ENCODE data around the gene PDE4D. TPM values are rescaled to one million over a fixed set of nuclear protein-coding genes. Genes with fewer than 3 reads are reported as not detected.

The PDE4D gene
- total RNA-seq, 1 experiment from 2014 or later = 3.3 TPM

DNA sequence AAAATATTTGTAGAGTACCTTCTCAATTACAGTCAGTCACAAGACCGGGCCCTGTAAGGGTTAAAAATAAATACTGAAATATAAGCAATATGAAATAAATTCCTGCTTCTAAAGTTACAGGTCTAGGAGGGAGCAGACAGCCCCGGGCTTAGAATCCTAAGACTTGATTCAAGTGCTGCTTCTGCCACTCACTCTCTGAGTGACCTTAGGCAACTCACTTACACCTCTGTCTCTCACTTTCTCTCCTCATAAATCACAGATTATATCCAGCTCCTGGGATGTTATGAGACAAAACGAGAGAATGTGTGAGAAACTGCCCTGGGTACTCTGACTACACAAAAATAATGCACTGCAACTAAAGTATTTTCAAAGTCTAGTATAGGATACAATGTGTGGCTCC, 101.9 kb downstream of the PDE4D start:
- ChIA-PET POLR2A (no interaction called here), CTCF (interaction anchor here (2.6 kb wide), 1 partner anchor 9 kb away, joined by 17 read pairs; no protein-coding TSS in a partner anchor)
- ATAC-seq = no peak
- Mint-ChIP-seq H3K36me3 (no peaks in the 10 kb centered on the region), H3K4me3 (no peak overlapping the region), H3K27ac (peak overlapping the region; percentile 58; the same call in 1 of the 2 replicates), H3K4me1 (peaks cover 20% of the 10 kb centered on the region), H3K9me3 (no peaks in the 10 kb centered on the region), H3K27me3 (ENCODE audit: low read depth) (no peaks in the 10 kb centered on the region)
- TF ChIP-seq, protein P1, sequence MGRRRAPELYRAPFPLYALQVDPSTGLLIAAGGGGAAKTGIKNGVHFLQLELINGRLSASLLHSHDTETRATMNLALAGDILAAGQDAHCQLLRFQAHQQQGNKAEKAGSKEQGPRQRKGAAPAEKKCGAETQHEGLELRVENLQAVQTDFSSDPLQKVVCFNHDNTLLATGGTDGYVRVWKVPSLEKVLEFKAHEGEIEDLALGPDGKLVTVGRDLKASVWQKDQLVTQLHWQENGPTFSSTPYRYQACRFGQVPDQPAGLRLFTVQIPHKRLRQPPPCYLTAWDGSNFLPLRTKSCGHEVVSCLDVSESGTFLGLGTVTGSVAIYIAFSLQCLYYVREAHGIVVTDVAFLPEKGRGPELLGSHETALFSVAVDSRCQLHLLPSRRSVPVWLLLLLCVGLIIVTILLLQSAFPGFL (CRISPR knock-in tag; IDR thresholded peaks at IDR 0.05; ENCODE audit: borderline replicate concordance) = no peak
- TF ChIP-seq TEAD4 (CRISPR knock-in tag; IDR thresholded peaks at IDR 0.05) (no peak), SOX15 (CRISPR knock-in tag; IDR thresholded peaks at IDR 0.05) (no peak), ZNF263 (CRISPR knock-in tag; IDR thresholded peaks at IDR 0.05; ENCODE audit: low read depth) (no peak), GABPB1 (CRISPR knock-in tag; IDR thresholded peaks at IDR 0.05) (no peak), CREB1 (CRISPR knock-in tag; IDR thresholded peaks at IDR 0.05) (no peak), MAX (CRISPR knock-in tag; IDR thresholded peaks at IDR 0.05) (no peak), NFYB (CRISPR knock-in tag; conservative IDR thresholded peaks at IDR 0.05; ENCODE audit: low read depth) (no peak), OVOL2 (CRISPR knock-in tag; IDR thresholded peaks at IDR 0.05; ENCODE audit: borderline replicate concordance) (no peak)
- TF ChIP-seq, protein P2, sequence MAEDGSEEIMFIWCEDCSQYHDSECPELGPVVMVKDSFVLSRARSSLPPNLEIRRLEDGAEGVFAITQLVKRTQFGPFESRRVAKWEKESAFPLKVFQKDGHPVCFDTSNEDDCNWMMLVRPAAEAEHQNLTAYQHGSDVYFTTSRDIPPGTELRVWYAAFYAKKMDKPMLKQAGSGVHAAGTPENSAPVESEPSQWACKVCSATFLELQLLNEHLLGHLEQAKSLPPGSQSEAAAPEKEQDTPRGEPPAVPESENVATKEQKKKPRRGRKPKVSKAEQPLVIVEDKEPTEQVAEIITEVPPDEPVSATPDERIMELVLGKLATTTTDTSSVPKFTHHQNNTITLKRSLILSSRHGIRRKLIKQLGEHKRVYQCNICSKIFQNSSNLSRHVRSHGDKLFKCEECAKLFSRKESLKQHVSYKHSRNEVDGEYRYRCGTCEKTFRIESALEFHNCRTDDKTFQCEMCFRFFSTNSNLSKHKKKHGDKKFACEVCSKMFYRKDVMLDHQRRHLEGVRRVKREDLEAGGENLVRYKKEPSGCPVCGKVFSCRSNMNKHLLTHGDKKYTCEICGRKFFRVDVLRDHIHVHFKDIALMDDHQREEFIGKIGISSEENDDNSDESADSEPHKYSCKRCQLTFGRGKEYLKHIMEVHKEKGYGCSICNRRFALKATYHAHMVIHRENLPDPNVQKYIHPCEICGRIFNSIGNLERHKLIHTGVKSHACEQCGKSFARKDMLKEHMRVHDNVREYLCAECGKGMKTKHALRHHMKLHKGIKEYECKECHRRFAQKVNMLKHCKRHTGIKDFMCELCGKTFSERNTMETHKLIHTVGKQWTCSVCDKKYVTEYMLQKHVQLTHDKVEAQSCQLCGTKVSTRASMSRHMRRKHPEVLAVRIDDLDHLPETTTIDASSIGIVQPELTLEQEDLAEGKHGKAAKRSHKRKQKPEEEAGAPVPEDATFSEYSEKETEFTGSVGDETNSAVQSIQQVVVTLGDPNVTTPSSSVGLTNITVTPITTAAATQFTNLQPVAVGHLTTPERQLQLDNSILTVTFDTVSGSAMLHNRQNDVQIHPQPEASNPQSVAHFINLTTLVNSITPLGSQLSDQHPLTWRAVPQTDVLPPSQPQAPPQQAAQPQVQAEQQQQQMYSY (CRISPR knock-in tag; IDR thresholded peaks at IDR 0.05) = no peak
- no peak for DNase-seq (ENCODE audit: low spot score)

DNA sequence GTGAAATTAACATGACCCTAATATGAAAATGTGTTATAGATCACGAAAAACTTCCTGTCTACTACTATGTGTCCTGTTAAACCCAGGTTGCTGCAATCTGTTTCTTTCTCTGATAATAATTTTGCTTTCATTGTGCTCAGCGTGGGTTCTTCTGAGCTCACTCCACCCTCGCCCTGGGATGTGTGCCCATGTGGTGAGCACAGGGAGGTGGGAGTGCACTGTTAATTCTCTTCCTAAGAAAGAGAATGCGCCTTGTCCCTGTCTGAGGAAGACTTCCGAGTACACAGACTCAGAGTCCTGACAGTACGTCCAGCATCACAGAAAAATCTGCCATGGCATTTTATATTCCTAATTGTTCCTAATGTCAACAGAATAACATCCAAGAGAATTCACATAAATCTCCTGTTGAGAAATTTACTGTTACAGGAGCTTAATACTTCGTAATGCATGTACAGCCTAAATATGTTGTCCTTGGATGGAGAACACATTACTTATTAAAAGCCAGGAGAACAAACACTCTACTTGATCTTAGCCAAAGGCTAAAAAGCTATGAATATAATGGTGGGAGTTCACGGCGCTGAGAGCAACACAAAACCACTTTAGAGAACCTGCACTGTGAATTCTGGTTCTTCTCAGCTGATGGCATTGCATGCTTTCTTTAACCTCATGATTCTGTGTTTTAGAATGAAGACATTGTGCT, 102.6 kb downstream of the PDE4D start:
- Mint-ChIP-seq H3K36me3 (no peaks in the 10 kb centered on the region), H3K4me1 (peaks cover 20% of the 10 kb centered on the region), H3K9me3 (no peaks in the 10 kb centered on the region), H3K27ac (0 out of 2 replicates have a peak overlapping the region, but pooled peaks have one; percentile 9), H3K4me3 (no peak overlapping the region), H3K27me3 (ENCODE audit: low read depth) (no peaks in the 10 kb centered on the region)
- TF ChIP-seq TEAD1 (CRISPR knock-in tag; IDR thresholded peaks at IDR 0.05) (no peak), EMX1 (CRISPR knock-in tag; IDR thresholded peaks at IDR 0.05) (no peak), GRHL2 (CRISPR knock-in tag; IDR thresholded peaks at IDR 0.05; ENCODE audit: insufficient replicate concordance, severe bottlenecking) (no peak), HMGXB4 (CRISPR knock-in tag; IDR thresholded peaks at IDR 0.05) (no peak)
- ChIA-PET POLR2A (interaction anchor here (1.0 kb wide), 1 partner anchor 9 kb away, joined by 3 read pairs; no protein-coding TSS in a partner anchor), CTCF (interaction anchor here (1.3 to 2.6 kb wide), 2 partner anchors 10 to 423 kb away, joined by 3 to 17 read pairs; no protein-coding TSS in a partner anchor)
- ATAC-seq = peak; percentile 72
- no peak for DNase-seq (ENCODE audit: low spot score)

GRCh38 chr5:59790376-59790775, 103.2 kb downstream of the PDE4D start:
- Mint-ChIP-seq H3K4me1 (peaks cover 16% of the 10 kb centered on the region), H3K36me3 (no peaks in the 10 kb centered on the region), H3K9me3 (no peaks in the 10 kb centered on the region), H3K4me3 (no peak overlapping the region), H3K27me3 (ENCODE audit: low read depth) (no peaks in the 10 kb centered on the region), H3K27ac (0 out of 2 replicates have a peak overlapping the region, but pooled peaks have one; percentile 9)
- ChIA-PET POLR2A (interaction anchor here (1.0 kb wide), 1 partner anchor 10 kb away, joined by 3 read pairs; no protein-coding TSS in a partner anchor), CTCF (interaction anchor here (0.9 to 2.6 kb wide), 3 partner anchors 10 to 423 kb away, joined by 3 to 17 read pairs (median 3); no protein-coding TSS in a partner anchor)
- TF ChIP-seq, protein P3, sequence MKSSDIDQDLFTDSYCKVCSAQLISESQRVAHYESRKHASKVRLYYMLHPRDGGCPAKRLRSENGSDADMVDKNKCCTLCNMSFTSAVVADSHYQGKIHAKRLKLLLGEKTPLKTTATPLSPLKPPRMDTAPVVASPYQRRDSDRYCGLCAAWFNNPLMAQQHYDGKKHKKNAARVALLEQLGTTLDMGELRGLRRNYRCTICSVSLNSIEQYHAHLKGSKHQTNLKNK (CRISPR knock-in tag; IDR thresholded peaks at IDR 0.05) = no peak
- TF ChIP-seq, protein P4, sequence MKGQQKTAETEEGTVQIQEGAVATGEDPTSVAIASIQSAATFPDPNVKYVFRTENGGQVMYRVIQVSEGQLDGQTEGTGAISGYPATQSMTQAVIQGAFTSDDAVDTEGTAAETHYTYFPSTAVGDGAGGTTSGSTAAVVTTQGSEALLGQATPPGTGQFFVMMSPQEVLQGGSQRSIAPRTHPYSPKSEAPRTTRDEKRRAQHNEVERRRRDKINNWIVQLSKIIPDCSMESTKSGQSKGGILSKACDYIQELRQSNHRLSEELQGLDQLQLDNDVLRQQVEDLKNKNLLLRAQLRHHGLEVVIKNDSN (CRISPR knock-in tag; IDR thresholded peaks at IDR 0.05) = no peak
- TF ChIP-seq ZNF425 (CRISPR knock-in tag; conservative IDR thresholded peaks at IDR 0.05) = no peak
- no peak for TF ChIP-seq RELA (CRISPR knock-in tag; IDR thresholded peaks at IDR 0.05; ENCODE audit: borderline replicate concordance)
- TF ChIP-seq CREB1 (CRISPR knock-in tag; IDR thresholded peaks at IDR 0.05) = no peak
- no peak for TF ChIP-seq GRHL2 (CRISPR knock-in tag; IDR thresholded peaks at IDR 0.05; ENCODE audit: insufficient replicate concordance, severe bottlenecking)
- DNase-seq (ENCODE audit: low spot score) = no peak
- ATAC-seq = peak; percentile 34; the same call in 1 of the 2 replicates
